ENCODE data around the gene TSPAN18. TPM values are rescaled to one million over a fixed set of nuclear protein-coding genes. Genes with fewer than 3 reads are reported as not detected.

Gene TSPAN18
- total RNA-seq, 1 donor from 2014 or later: 52.8 TPM

GRCh38 chr11:44689265-44689664 is 37.5 kb upstream of the TSPAN18 start:
- DNase-seq (ENCODE audit: extremely low spot score, unreplicated experiment): no peak
- TF ChIP-seq, protein P1, sequence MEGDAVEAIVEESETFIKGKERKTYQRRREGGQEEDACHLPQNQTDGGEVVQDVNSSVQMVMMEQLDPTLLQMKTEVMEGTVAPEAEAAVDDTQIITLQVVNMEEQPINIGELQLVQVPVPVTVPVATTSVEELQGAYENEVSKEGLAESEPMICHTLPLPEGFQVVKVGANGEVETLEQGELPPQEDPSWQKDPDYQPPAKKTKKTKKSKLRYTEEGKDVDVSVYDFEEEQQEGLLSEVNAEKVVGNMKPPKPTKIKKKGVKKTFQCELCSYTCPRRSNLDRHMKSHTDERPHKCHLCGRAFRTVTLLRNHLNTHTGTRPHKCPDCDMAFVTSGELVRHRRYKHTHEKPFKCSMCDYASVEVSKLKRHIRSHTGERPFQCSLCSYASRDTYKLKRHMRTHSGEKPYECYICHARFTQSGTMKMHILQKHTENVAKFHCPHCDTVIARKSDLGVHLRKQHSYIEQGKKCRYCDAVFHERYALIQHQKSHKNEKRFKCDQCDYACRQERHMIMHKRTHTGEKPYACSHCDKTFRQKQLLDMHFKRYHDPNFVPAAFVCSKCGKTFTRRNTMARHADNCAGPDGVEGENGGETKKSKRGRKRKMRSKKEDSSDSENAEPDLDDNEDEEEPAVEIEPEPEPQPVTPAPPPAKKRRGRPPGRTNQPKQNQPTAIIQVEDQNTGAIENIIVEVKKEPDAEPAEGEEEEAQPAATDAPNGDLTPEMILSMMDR (conservative IDR thresholded peaks at IDR 0.05): no peak
- no peak overlapping the region for H3K27ac Mint-ChIP-seq
- H3K9me3 Mint-ChIP-seq: no peaks in the 10 kb centered on the region
- no peaks in the 10 kb centered on the region for H3K36me3 Mint-ChIP-seq
- H3K4me1 Mint-ChIP-seq (ENCODE audit: unreplicated experiment): peaks cover 5% of the 10 kb centered on the region
- no peak overlapping the region for H3K4me3 Mint-ChIP-seq
- peaks cover 35% of the 10 kb centered on the region for H3K27me3 Mint-ChIP-seq

DNA sequence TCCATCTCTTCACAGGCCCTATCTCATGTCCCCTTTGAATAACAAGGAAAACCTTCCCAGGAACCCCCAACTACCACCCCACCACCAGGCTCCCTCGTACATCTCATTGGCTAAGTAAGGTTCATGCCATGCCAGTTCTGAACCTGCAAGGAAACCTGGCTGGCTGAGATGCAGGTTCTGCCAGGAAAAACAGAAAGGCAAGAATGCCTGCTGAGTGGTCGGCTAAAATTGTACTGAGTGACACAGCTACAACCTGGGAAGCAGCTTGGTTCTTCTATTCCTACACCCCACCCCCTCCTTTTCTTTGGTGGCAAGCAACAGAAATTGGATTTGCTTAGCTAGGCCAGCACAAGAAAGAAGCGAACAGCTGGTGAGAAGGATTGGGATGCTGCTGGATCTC is 36.1 kb upstream of the TSPAN18 start:
- peaks cover 30% of the 10 kb centered on the region for H3K27me3 Mint-ChIP-seq
- H3K4me1 Mint-ChIP-seq (ENCODE audit: unreplicated experiment): peaks cover 6% of the 10 kb centered on the region
- no peaks in the 10 kb centered on the region for H3K9me3 Mint-ChIP-seq
- H3K27ac Mint-ChIP-seq: no peak overlapping the region
- no peak for DNase-seq (ENCODE audit: extremely low spot score, unreplicated experiment)
- TF ChIP-seq, protein P1 (conservative IDR thresholded peaks at IDR 0.05): no peak
- H3K36me3 Mint-ChIP-seq: no peaks in the 10 kb centered on the region
- no peak overlapping the region for H3K4me3 Mint-ChIP-seq

GRCh38 chr11:44692460-44692859 is 34.3 kb upstream of the TSPAN18 start:
- Mint-ChIP-seq H3K9me3 (no peaks in the 10 kb centered on the region), H3K27me3 (peaks cover 16% of the 10 kb centered on the region), H3K27ac (no peak overlapping the region), H3K36me3 (no peaks in the 10 kb centered on the region), H3K4me3 (no peak overlapping the region), H3K4me1 (ENCODE audit: unreplicated experiment) (peaks cover 6% of the 10 kb centered on the region)
- DNase-seq (ENCODE audit: extremely low spot score, unreplicated experiment): no peak
- TF ChIP-seq, protein P1 (conservative IDR thresholded peaks at IDR 0.05): no peak

GRCh38 chr11:44693654-44694119 is 33.1 kb upstream of the TSPAN18 start:
- H3K4me3 Mint-ChIP-seq: no peak overlapping the region
- no peaks in the 10 kb centered on the region for H3K36me3 Mint-ChIP-seq
- DNase-seq (ENCODE audit: extremely low spot score, unreplicated experiment): no peak
- H3K27me3 Mint-ChIP-seq: peaks cover 4% of the 10 kb centered on the region
- TF ChIP-seq, protein P1 (conservative IDR thresholded peaks at IDR 0.05): no peak
- H3K9me3 Mint-ChIP-seq: no peaks in the 10 kb centered on the region
- no peak overlapping the region for H3K27ac Mint-ChIP-seq
- peaks cover 6% of the 10 kb centered on the region for H3K4me1 Mint-ChIP-seq (ENCODE audit: unreplicated experiment)

GRCh38 chr11:44694443-44694842 is 32.3 kb upstream of the TSPAN18 start:
- DNase-seq (ENCODE audit: extremely low spot score, unreplicated experiment): no peak
- Mint-ChIP-seq H3K9me3 (no peaks in the 10 kb centered on the region), H3K36me3 (no peaks in the 10 kb centered on the region), H3K4me1 (ENCODE audit: unreplicated experiment) (peaks cover 6% of the 10 kb centered on the region), H3K27me3 (peaks cover 3% of the 10 kb centered on the region), H3K4me3 (no peak overlapping the region), H3K27ac (no peak overlapping the region)
- TF ChIP-seq, protein P1 (conservative IDR thresholded peaks at IDR 0.05): no peak

Measured in type B pancreatic cell (in vitro differentiated cells).